Measurements from ENCODE around the gene ERC1. TPM values are rescaled to one million over a fixed set of nuclear protein-coding genes. Genes with fewer than 3 reads are reported as not detected.
A peak's percentile ranks its signal among the peaks of the same experiment; 100 is the strongest.
"Not testable (repeated sequence)": the region's sequence is repeated elsewhere in the genome, so short reads cannot be mapped to it uniquely, and the experiment has no call there.

The ERC1 gene
- total RNA-seq, 4 donors from 2014 or later = 23.5 to 74.8 (median 57.0) TPM

DNA sequence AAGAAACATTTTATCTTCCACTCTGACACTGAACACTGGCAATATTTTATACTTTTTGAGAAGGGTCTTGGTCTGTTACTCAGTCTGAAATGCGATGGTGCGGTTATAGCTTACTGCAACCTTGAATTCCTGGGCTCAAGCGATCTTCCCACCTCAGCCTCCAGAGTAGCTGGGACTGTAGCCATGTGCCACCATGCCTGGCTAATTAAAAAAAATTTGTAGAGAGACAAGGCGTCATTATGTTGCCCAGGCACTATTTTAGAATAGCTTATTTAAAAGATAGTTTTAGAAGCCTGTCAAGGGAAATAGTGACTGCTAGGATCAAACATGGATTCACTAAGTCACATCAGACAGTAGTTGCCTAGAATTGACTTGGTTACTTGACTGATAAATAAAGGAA, 5.9 kb downstream of the ERC1 start:
- no peaks in the 10 kb centered on the region for H3K36me3 ChIP-seq
- no peaks in the 10 kb centered on the region for H3K9me3 ChIP-seq
- in situ Hi-C loops (cut with MboI; ENCODE audit: low pct_ligation_motif_present in 1 of 4, low pct_unique_long_range_greater_than_20kb in 1 of 4, low sequenced_read_pairs in 3 of 4) = no loop called here
- WGBS, 2 donors (ENCODE audit: low coverage in 1 of 2) = 91 to 100% methylated on average over 4 of the region's 4 CpGs
- peaks cover 8 to 30% (median 13%) of the 10 kb centered on the region in 4 donors for H3K4me1 ChIP-seq
- no peak for DNase-seq
- H3K27me3 ChIP-seq = no peaks in the 10 kb centered on the region
- H3K27ac ChIP-seq = no peak overlapping the region
- TF ChIP-seq POLR2A (IDR thresholded peaks at IDR 0.05) (no peak), EP300 (IDR thresholded peaks at IDR 0.05; ENCODE audit: low read depth) (no peak)
- H3K4me3 ChIP-seq = no peak overlapping the region
- intact Hi-C loops (cut with DNase I; ENCODE audit: low total_unique reads) = no loop called here

GRCh38 chr12:997505-997904, 6.5 kb downstream of the ERC1 start:
- Histone ChIP-seq H3K27ac (peak overlapping the region in 1 of 4 donors; percentile 44), H3K36me3 (no peaks in the 10 kb centered on the region), H3K27me3 (no peaks in the 10 kb centered on the region), H3K4me3 (no peak overlapping the region), H3K9me3 (no peaks in the 10 kb centered on the region), H3K4me1 (peaks cover 3 to 24% (median 9%) of the 10 kb centered on the region in 4 donors)
- intact Hi-C loops (cut with DNase I; ENCODE audit: low total_unique reads) (no loop called here), in situ Hi-C loops (cut with MboI; ENCODE audit: low pct_ligation_motif_present in 1 of 4, low pct_unique_long_range_greater_than_20kb in 1 of 4, low sequenced_read_pairs in 3 of 4) (no loop called here)
- TF ChIP-seq POLR2AphosphoS5 (IDR thresholded peaks at IDR 0.05) (no peak), EP300 (IDR thresholded peaks at IDR 0.05; ENCODE audit: low read depth) (no peak), CTCF (IDR thresholded peaks at IDR 0.05) (no peak)
- DNase-seq = no peak
- 83% methylated on average over 1 of the region's 1 CpG for WGBS, 2 donors (ENCODE audit: low coverage in 1 of 2)

DNA sequence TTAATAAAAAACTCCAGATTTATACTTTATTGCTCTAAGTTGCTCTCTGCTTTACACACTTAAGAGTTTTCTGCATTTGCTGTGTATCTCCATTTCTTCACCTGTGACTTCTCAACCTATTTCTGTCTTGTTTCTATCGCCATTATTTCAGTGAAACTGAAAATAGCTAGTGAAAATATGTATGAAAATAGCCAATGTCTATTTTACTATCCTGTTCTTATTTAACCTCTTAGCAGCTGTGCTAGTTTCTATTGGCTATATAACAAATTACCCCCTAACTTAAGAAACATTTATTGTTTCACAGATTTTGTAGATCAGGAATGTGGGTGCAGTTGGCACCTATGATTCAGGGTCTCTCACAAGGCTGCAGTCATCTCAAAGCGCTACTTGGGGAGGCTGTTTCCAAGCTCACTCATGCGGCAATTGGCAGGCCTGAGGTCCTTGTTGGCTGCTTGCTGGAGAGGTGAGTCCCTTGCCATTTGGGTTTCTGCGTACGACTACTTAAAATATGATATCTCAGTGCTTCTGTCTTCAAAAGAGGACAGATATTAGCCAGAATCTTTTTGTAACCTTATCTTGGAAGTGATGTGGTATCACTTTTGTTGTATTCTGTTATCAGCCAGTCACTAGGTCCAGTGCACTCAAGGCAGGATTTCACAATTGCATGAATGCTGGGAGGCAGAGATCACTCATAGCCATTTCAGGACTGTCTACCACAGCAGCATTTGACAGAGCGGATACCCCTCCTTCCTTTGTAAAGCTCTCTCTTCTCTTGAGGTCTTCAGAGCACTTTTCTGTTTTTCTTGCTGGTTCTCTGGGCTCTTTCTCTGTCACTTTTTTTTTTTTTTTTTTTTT, 7.2 kb downstream of the ERC1 start:
- DNase-seq = no peak
- whole genome bisulfite sequencing, 2 donors (ENCODE audit: low coverage in 1 of 2) = 86 to 89% methylated on average over 6 of the region's 6 CpGs
- TF ChIP-seq CTCF (IDR thresholded peaks at IDR 0.05) = no peak
- no peak for TF ChIP-seq POLR2A (IDR thresholded peaks at IDR 0.05)
- TF ChIP-seq POLR2AphosphoS5 (IDR thresholded peaks at IDR 0.05) = no peak
- no peak for TF ChIP-seq EP300 (IDR thresholded peaks at IDR 0.05; ENCODE audit: low read depth)
- Histone ChIP-seq H3K4me1 (peaks cover 0 to 17% (median 5%) of the 10 kb centered on the region in 4 donors), H3K27ac (peak overlapping the region in 1 of 4 donors; percentile 44), H3K36me3 (no peaks in the 10 kb centered on the region), H3K4me3 (no peak overlapping the region), H3K27me3 (no peaks in the 10 kb centered on the region), H3K9me3 (no peaks in the 10 kb centered on the region)
- in situ Hi-C loops (cut with MboI; ENCODE audit: low pct_ligation_motif_present in 1 of 4, low pct_unique_long_range_greater_than_20kb in 1 of 4, low sequenced_read_pairs in 3 of 4) = no loop called here
- intact Hi-C loops (cut with DNase I; ENCODE audit: low total_unique reads) = no loop called here

DNA sequence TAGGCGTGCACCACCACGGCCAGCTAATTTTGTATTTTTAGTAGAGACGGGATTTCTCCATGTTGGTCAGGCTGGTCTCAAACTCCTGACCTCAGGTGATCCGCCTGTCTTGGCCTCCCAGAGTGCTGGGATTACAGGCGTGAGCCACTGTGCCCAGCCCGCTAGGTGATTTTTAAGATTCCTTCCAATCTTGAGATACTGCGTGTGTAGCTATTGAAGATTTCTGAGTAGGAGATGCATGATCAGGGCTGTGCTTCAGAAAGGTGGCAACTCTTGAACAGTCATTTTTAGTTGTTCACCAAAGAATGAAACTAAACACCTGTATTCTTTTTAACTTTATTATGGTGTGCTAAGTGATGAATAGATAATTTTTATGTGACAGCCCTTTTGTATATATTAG, 8.7 kb downstream of the ERC1 start:
- intact Hi-C loops (cut with DNase I; ENCODE audit: low total_unique reads); H3K36me3 ChIP-seq; H3K27ac ChIP-seq; H3K9me3 ChIP-seq; DNase-seq; H3K4me1 ChIP-seq; in situ Hi-C loops (cut with MboI; ENCODE audit: low pct_ligation_motif_present in 1 of 4, low pct_unique_long_range_greater_than_20kb in 1 of 4, low sequenced_read_pairs in 3 of 4); H3K4me3 ChIP-seq; H3K27me3 ChIP-seq: not testable (repeated sequence)
- 97 to 98% methylated on average over 5 to 7 of the region's 7 CpGs for WGBS, 2 donors (ENCODE audit: low coverage in 1 of 2)

GRCh38 chr12:1001507-1001906, 10.5 kb downstream of the ERC1 start:
- Histone ChIP-seq H3K4me3 (no peak overlapping the region), H3K4me1 (peaks cover 0 to 3% (median 0%) of the 10 kb centered on the region in 4 donors), H3K9me3 (no peaks in the 10 kb centered on the region), H3K27ac (no peak overlapping the region), H3K36me3 (no peaks in the 10 kb centered on the region), H3K27me3 (no peaks in the 10 kb centered on the region)
- no peak for DNase-seq
- no peak for TF ChIP-seq CTCF (IDR thresholded peaks at IDR 0.05)
- no peak for TF ChIP-seq POLR2A (IDR thresholded peaks at IDR 0.05)
- no peak for TF ChIP-seq EP300 (IDR thresholded peaks at IDR 0.05; ENCODE audit: low read depth)
- TF ChIP-seq POLR2AphosphoS5 (IDR thresholded peaks at IDR 0.05) = no peak
- intact Hi-C loops (cut with DNase I; ENCODE audit: low total_unique reads) = no loop called here
- in situ Hi-C loops (cut with MboI; ENCODE audit: low pct_ligation_motif_present in 1 of 4, low pct_unique_long_range_greater_than_20kb in 1 of 4, low sequenced_read_pairs in 3 of 4) = no loop called here
- WGBS, 2 donors (ENCODE audit: low coverage in 1 of 2) = 95 to 100% methylated on average over 1 to 3 of the region's 3 CpGs
